Choroid plexus epithelial cell (primary cell): ENCODE measurements around the gene MYH9.

Experiments used
- DNase-seq: peaks from one replicate; pipeline ENCODE4 v3.0.0-alpha.2; 2010; ENCODE audit warnings: low read depth
- H3K4me3 ChIP-seq: 2 replicates; pipeline ENCODE4 v1.5.1; 2011; ENCODE audit warnings: low read depth, mild to moderate bottlenecking, control low read depth, low read length, moderate library complexity
- CTCF ChIP-seq: conservative IDR thresholded peaks from 2 replicates; pipeline ENCODE4 v1.5.1; 2011; ENCODE audit warnings: low read depth, mild to moderate bottlenecking, control low read depth, inconsistent platforms, low read length, moderate library complexity

MYH9 gene

GRCh38 chr22:36302439-36303114 is 85.2 kb downstream of the MYH9 start:
- no peak for TF ChIP-seq CTCF
- no peak for DNase-seq
- H3K4me3 ChIP-seq, result no peak overlapping the region

DNA sequence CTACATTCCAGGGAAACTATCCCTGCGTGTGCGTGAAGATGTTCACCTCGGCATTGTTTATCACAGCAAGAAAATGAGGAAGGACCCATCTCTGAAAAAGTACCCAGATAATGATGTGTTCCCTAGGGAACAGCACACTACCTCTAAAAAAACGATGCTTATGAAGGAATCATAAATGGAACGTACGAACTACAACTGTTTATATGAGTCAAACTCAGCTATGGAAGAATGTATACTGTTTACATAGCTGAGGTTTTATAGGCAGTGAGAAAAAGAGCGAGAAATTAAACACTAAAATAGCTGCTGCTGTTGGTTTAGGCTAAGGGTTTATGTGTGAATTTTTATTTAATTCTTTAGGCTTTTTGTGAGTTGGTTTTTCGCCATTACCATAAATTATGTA is 85.9 kb downstream of the MYH9 start:
- peak; percentile 81 for DNase-seq
- no peak overlapping the region for H3K4me3 ChIP-seq
- no peak for TF ChIP-seq CTCF

- peak; percentile 77 for DNase-seq
- H3K4me3 ChIP-seq, result no peak overlapping the region
- peak; percentile 94 for TF ChIP-seq CTCF
These were observed 86.4 kb downstream of the MYH9 start for GRCh38 chr22:36301384-36301828.

DNA sequence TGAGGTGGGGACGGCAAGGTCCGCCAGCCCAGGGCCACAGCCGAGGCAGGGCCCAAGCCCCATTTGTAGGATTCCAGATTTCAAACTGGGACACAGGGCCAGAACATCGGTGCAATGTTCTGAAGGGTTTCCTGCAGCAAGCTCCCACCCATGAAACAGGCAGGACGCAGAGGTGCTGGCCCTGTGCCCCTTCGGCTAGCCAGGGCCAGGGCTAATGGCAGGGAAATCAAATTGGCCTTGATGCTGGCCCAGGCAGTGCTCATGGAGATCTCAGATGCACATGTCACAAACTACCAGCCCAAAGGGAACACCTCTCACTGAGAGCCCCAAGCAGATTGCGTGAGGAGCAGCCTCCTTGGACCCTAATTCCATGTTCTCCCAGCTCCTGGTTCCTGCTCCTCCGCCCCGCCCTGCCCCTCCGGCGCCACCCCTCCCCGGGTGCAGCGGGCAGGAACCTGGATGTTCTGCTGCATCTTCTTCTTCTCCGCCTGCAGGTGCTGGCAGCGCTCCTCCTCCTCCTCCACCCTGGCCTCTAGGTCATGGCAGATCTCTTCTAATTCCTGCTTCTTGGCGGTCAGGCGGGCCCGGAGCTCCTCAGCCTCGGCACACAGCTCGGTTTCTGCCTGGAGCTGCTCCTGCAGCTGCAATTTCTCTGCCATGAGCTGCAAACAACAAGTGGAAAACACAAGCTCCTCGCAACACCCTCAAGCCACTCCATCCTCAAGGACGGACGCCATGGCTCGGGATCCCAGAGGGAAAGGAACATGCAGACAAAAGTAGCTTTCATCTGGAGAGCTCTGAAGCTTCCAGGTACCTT is 87.2 kb downstream of the MYH9 start:
- no peak overlapping the region for H3K4me3 ChIP-seq
- DNase-seq, result no peak
- no peak for TF ChIP-seq CTCF

- TF ChIP-seq CTCF, result no peak
- no peak overlapping the region for H3K4me3 ChIP-seq
- peak; percentile 52 for DNase-seq
These were observed 87.9 kb downstream of the MYH9 start for GRCh38 chr22:36299911-36300310.

- H3K4me3 ChIP-seq, result no peak overlapping the region
- no peak for DNase-seq
- TF ChIP-seq CTCF, result no peak
These were observed 88.5 kb downstream of the MYH9 start for GRCh38 chr22:36299295-36299694.
